ENCODE results near the gene ITIH5. TPM values are rescaled to one million over a fixed set of nuclear protein-coding genes. Genes with fewer than 3 reads are reported as not detected.

ITIH5 gene
- total and polyA plus RNA-seq, 10 donors, result 0.59 to 5.2 (median 1.7) TPM

DNA sequence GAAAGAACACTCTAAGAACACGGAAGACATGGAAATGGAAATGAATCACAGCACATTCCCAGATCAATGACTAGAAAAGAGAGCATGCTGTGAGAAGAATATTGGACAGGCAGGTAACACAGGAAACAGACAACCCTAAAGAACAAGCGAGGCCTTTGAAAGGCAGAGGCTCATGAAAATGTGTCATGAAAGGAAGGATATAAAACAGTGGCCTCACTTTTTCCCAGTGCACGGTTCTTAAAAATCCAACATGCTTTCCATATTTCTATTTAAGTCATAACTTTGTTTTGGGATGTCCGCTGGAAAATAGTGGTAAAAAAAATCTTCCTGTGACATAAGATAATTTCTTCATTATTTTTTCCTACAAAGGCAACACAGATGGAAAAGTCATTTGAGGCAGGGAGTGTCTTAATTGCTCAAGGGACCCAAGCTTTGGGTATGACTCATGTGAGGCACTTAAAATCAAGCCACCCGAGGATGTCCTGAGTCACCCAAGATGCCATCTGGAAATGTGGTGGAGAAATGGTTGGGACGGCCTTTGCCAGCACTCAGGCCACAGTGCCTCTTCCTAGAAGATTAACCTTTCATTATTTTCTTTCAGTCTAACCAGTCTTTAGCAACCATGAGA is 17.0 kb downstream of the ITIH5 start:
- Histone ChIP-seq H3K9me3 (no peaks in the 10 kb centered on the region), H3K4me1 (no peaks in the 10 kb centered on the region), H3K27me3 (replicated peaks in 1 of 7) (peaks cover 0 to 33% (median 0%) of the 10 kb centered on the region in 7 donors), H3K36me3 (no peaks in the 10 kb centered on the region), H3K4me3 (no peak overlapping the region), H3K27ac (no peak overlapping the region)
- WGBS, 5 donors, result 75 to 89% (median 83%) methylated on average over 6 of the region's 6 CpGs
- no peak for TF ChIP-seq POLR2A (IDR thresholded peaks at IDR 0.05)
- no peak for TF ChIP-seq POLR2AphosphoS5 (IDR thresholded peaks at IDR 0.05)
- no peak for TF ChIP-seq CTCF (IDR thresholded peaks at IDR 0.05 in 8 of 11, conservative IDR thresholded peaks at IDR 0.05 in 3 of 11)
- intact Hi-C loops (cut with DNase I; ENCODE audit: low total_unique reads), result no loop called here
- DNase-seq, result no peak

DNA sequence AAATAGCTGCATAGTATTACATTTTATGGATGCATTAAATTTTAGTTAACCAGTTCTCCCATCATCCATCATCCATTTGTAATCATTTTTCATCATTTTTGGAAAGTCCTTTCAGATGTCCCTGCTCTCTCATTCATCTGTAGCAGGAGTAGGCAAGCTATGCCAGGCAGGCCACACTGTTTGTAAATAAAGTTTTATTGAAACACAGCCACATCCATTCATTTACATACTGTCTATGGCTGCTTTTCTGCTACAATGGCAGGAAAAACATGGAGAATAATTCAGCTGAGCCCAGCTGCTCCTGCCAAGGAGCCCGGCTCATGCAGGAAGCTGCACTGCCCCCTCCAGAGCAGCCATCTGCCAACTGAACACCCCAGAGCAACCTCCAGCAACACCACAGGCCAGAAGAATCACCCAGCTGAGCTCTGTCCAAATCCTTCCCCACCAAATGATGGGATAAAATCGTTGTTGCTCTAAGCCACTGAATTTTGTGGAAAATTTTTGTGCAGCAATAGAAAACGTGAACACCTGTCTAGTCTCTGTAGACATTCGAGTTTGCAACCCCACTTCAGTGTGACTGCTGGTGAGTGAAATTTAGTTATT is 19.6 kb downstream of the ITIH5 start:
- Histone ChIP-seq H3K4me1 (no peaks in the 10 kb centered on the region), H3K27ac (no peak overlapping the region), H3K9me3 (peaks cover 0 to 6% (median 0%) of the 10 kb centered on the region in 8 donors), H3K27me3 (replicated peaks in 1 of 7) (peaks cover 0 to 12% (median 0%) of the 10 kb centered on the region in 7 donors), H3K4me3 (no peak overlapping the region), H3K36me3 (no peaks in the 10 kb centered on the region)
- 74 to 85% (median 79%) methylated on average over 4 of the region's 4 CpGs for WGBS, 5 donors
- no peak for DNase-seq
- intact Hi-C loops (cut with DNase I; ENCODE audit: low total_unique reads), result no loop called here
- no peak for TF ChIP-seq CTCF (IDR thresholded peaks at IDR 0.05 in 8 of 11, conservative IDR thresholded peaks at IDR 0.05 in 3 of 11)
- TF ChIP-seq POLR2A (IDR thresholded peaks at IDR 0.05), result no peak
- TF ChIP-seq POLR2AphosphoS5 (IDR thresholded peaks at IDR 0.05), result no peak

DNA sequence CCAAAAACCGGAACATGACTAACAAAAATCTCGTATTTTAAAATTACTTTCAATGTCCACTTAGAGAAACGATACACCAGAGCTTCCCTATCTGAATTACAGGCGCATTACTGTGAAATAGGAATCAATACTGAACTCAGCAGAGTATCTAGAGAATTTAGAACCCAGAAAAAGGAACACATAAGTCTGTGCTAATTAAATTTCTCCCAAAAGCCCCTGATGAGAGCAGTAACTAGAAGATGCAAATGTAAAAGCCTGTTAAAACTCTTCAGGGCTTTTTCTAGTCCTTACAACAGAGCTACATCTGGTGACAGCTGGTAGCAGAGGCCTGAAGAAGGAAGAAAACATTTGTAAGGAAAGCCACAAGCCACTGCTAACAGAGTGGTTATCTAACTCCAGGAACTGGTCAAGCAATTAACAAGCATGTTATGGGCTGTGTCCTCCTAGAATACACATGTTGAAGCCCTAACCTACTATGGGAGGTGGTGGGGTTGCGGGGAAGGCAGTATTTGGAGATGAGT is 24.2 kb downstream of the ITIH5 start:
- 64 to 90% (median 83%) methylated on average over 5 of the region's 5 CpGs for WGBS, 5 donors
- no peak for DNase-seq
- Histone ChIP-seq H3K4me3 (no peak overlapping the region), H3K36me3 (no peaks in the 10 kb centered on the region), H3K27me3 (replicated peaks in 1 of 7) (peaks cover 0 to 14% (median 0%) of the 10 kb centered on the region in 7 donors), H3K9me3 (peaks cover 0 to 19% (median 9%) of the 10 kb centered on the region in 8 donors), H3K4me1 (no peaks in the 10 kb centered on the region), H3K27ac (no peak overlapping the region)
- TF ChIP-seq POLR2A (IDR thresholded peaks at IDR 0.05) (no peak), POLR2AphosphoS5 (IDR thresholded peaks at IDR 0.05) (no peak), CTCF (IDR thresholded peaks at IDR 0.05 in 8 of 11, conservative IDR thresholded peaks at IDR 0.05 in 3 of 11) (no peak)
- intact Hi-C loops (cut with DNase I; ENCODE audit: low total_unique reads), result no loop called here

GRCh38 chr10:7635408-7636125 is 31.2 kb downstream of the ITIH5 start:
- intact Hi-C loops (cut with DNase I; ENCODE audit: low total_unique reads), result no loop called here
- H3K9me3 ChIP-seq, result peaks cover 0 to 13% (median 9%) of the 10 kb centered on the region in 8 donors

More at GRCh38 chr10:7635408-7636125, 31.2 kb downstream of the ITIH5 start:
- WGBS, 5 donors, result 89 to 96% (median 93%) methylated on average over 7 of the region's 7 CpGs
- no peak for DNase-seq
- no peak overlapping the region for H3K27ac ChIP-seq
- no peak overlapping the region for H3K4me3 ChIP-seq
- no peaks in the 10 kb centered on the region for H3K4me1 ChIP-seq
- TF ChIP-seq CTCF (IDR thresholded peaks at IDR 0.05 in 8 of 11, conservative IDR thresholded peaks at IDR 0.05 in 3 of 11), result no peak
- no peak for TF ChIP-seq POLR2AphosphoS5 (IDR thresholded peaks at IDR 0.05)
- H3K36me3 ChIP-seq, result no peaks in the 10 kb centered on the region
- H3K27me3 ChIP-seq (replicated peaks in 1 of 7), result peaks cover 0 to 25% (median 0%) of the 10 kb centered on the region in 7 donors

All from spleen (tissue), 11 donors.